Uterus (tissue), 2 donors: ENCODE data around the gene GCNT1.

Source experiments
- POLR2A ChIP-seq, 2 donors: fragments of 450-650 bp; IDR thresholded peaks; one replicate each; pipeline ENCODE4 v1.6.1; 2016; ENCODE audit warnings: antibody characterized with exemption in 2 of 2, mild to moderate bottlenecking in 1 of 2, moderate library complexity in 1 of 2
- TF ChIP-seq, protein P1 (sequence below), 4 experiments: fragments of 200-600 bp in 2 of 4; fragments of 450-650 bp in 2 of 4; sonication (generic) in 2 of 4; IDR thresholded peaks; one replicate each; pipeline ENCODE4 v1.5.1; 2016 to 2019; ENCODE audit warnings: antibody characterized with exemption in 4 of 4, mild to moderate bottlenecking in 2 of 4, moderate library complexity in 1 of 4

- TF ChIP-seq, protein P1, sequence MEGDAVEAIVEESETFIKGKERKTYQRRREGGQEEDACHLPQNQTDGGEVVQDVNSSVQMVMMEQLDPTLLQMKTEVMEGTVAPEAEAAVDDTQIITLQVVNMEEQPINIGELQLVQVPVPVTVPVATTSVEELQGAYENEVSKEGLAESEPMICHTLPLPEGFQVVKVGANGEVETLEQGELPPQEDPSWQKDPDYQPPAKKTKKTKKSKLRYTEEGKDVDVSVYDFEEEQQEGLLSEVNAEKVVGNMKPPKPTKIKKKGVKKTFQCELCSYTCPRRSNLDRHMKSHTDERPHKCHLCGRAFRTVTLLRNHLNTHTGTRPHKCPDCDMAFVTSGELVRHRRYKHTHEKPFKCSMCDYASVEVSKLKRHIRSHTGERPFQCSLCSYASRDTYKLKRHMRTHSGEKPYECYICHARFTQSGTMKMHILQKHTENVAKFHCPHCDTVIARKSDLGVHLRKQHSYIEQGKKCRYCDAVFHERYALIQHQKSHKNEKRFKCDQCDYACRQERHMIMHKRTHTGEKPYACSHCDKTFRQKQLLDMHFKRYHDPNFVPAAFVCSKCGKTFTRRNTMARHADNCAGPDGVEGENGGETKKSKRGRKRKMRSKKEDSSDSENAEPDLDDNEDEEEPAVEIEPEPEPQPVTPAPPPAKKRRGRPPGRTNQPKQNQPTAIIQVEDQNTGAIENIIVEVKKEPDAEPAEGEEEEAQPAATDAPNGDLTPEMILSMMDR (IDR thresholded peaks at IDR 0.05): no peak
- TF ChIP-seq POLR2A (IDR thresholded peaks at IDR 0.05): no peak
Observed at GRCh38 chr9:76451234-76451633, 7.7 kb upstream of the GCNT1 start.
